SK-N-MC (cell line): ENCODE results near the gene TECPR2.
"Not testable (repeated sequence)": the region's sequence is repeated elsewhere in the genome, so short reads cannot be mapped to it uniquely, and the experiment has no call there.

Source experiments
- DNase-seq: peaks from one replicate; pipeline ENCODE4 v3.0.0-alpha.2; 2011; ENCODE audit warnings: low read depth, low spot score
- H3K27ac ChIP-seq: fragments of 200-600 bp; sonication (generic); 2 replicates; pipeline ENCODE4 v1.5.1; 2016; ENCODE audit warnings: mixed run types
- H3K36me3 ChIP-seq: fragments of 200-600 bp; sonication (generic); 2 replicates; pipeline ENCODE4 v1.6.1; 2017; ENCODE audit warnings: antibody characterized with exemption, low read length, mixed read lengths; ENCODE audit not compliant: insufficient read depth
- H3K4me3 ChIP-seq: fragments of 200-600 bp; sonication (generic); 2 replicates; pipeline ENCODE4 v1.5.1; 2016
- H3K9ac ChIP-seq: fragments of 200-600 bp; sonication (generic); 2 replicates; pipeline ENCODE4 v1.8.0; 2017; ENCODE audit warnings: mixed run types, mixed read lengths; ENCODE audit not compliant: insufficient read length
- H3K9me3 ChIP-seq: fragments of 200-600 bp; sonication (generic); 2 replicates; pipeline ENCODE4 v1.6.1; 2017; ENCODE audit warnings: low read depth, mild to moderate bottlenecking, antibody characterized with exemption, low read length, moderate library complexity, mixed read lengths
- EZH2 ChIP-seq: fragments of 200-600 bp; sonication (generic); IDR thresholded peaks from one replicate; pipeline ENCODE4 v1.6.1; 2017; ENCODE audit warnings: antibody characterized with exemption
- FOXP2 ChIP-seq: optimal IDR thresholded peaks from 2 replicates; pipeline ENCODE3; 2011; ENCODE audit warnings: mild to moderate bottlenecking, moderate library complexity; ENCODE audit not compliant: insufficient read depth; ENCODE audit errors: extremely low read length, control extremely low read depth
- POLR2AphosphoS5 ChIP-seq: IDR thresholded peaks from 2 replicates; pipeline ENCODE4 v1.6.1; 2012; ENCODE audit warnings: mild to moderate bottlenecking, low read depth, low read length, borderline replicate concordance

The TECPR2 gene

GRCh38 chr14:102511538-102511937 is 148.8 kb downstream of the TECPR2 start:
- TF ChIP-seq FOXP2 (no peak), EZH2 (no peak), POLR2AphosphoS5 (no peak)
- Histone ChIP-seq H3K9me3 (no peaks in the 10 kb centered on the region), H3K27ac (no peak overlapping the region), H3K36me3 (peaks cover 5% of the 10 kb centered on the region; the same call in 1 of the 2 replicates), H3K9ac (no peak overlapping the region), H3K4me3 (no peak overlapping the region)
- DNase-seq: no peak

- Histone ChIP-seq H3K9ac (no peak overlapping the region), H3K27ac (no peak overlapping the region)
Observed at GRCh38 chr14:102512793-102513300, 150.1 kb downstream of the TECPR2 start.

GRCh38 chr14:102513899-102514772 is 151.4 kb downstream of the TECPR2 start:
- no peaks in the 10 kb centered on the region for H3K36me3 ChIP-seq
- DNase-seq: no peak
- TF ChIP-seq EZH2 (no peak), FOXP2 (no peak), POLR2AphosphoS5 (no peak)
- no peak overlapping the region for H3K27ac ChIP-seq
- no peaks in the 10 kb centered on the region for H3K9me3 ChIP-seq
- no peak overlapping the region for H3K4me3 ChIP-seq
- no peak overlapping the region for H3K9ac ChIP-seq

More at GRCh38 chr14:102512793-102513300, 150.1 kb downstream of the TECPR2 start:
- peaks cover 3% of the 10 kb centered on the region; the same call in 1 of the 2 replicates for H3K36me3 ChIP-seq
- no peaks in the 10 kb centered on the region for H3K9me3 ChIP-seq
- H3K4me3 ChIP-seq: no peak overlapping the region
- TF ChIP-seq FOXP2 (no peak), POLR2AphosphoS5 (no peak), EZH2 (no peak)
- DNase-seq: no peak

GRCh38 chr14:102514987-102515733 is 152.4 kb downstream of the TECPR2 start:
- no peaks in the 10 kb centered on the region for H3K36me3 ChIP-seq
- no peak overlapping the region for H3K9ac ChIP-seq
- no peak overlapping the region for H3K4me3 ChIP-seq
- no peaks in the 10 kb centered on the region for H3K9me3 ChIP-seq
- no peak for TF ChIP-seq FOXP2
- no peak for DNase-seq
- no peak overlapping the region for H3K27ac ChIP-seq

- Histone ChIP-seq H3K27ac (no peak overlapping the region), H3K9me3 (no peaks in the 10 kb centered on the region), H3K9ac (no peak overlapping the region), H3K36me3 (no peaks in the 10 kb centered on the region), H3K4me3 (0 out of 2 replicates have a peak overlapping the region, but pooled peaks have one; percentile 30)
- no peak for TF ChIP-seq FOXP2
- no peak for TF ChIP-seq EZH2
- no peak for TF ChIP-seq POLR2AphosphoS5
- no peak for DNase-seq
Observed at GRCh38 chr14:102516531-102517391, 154.0 kb downstream of the TECPR2 start.

- no peak overlapping the region for H3K9ac ChIP-seq
- no peaks in the 10 kb centered on the region for H3K36me3 ChIP-seq
- TF ChIP-seq POLR2AphosphoS5: no peak
- no peak for TF ChIP-seq EZH2
- TF ChIP-seq FOXP2: no peak
- no peak overlapping the region for H3K27ac ChIP-seq
- H3K9me3 ChIP-seq: no peaks in the 10 kb centered on the region
- no peak for DNase-seq
- no peak overlapping the region for H3K4me3 ChIP-seq
Observed at GRCh38 chr14:102517392-102518062, 154.8 kb downstream of the TECPR2 start.

- H3K9me3 ChIP-seq: no peaks in the 10 kb centered on the region
- H3K4me3 ChIP-seq: no peak overlapping the region
- DNase-seq: no peak
- peak overlapping the region; percentile 1 for H3K27ac ChIP-seq
- TF ChIP-seq POLR2AphosphoS5 (no peak), FOXP2 (no peak), EZH2 (no peak)
- no peak overlapping the region for H3K9ac ChIP-seq
- no peaks in the 10 kb centered on the region for H3K36me3 ChIP-seq
Observed at GRCh38 chr14:102518063-102518648, 155.4 kb downstream of the TECPR2 start.

- not testable (repeated sequence) for H3K27ac ChIP-seq, H3K9ac ChIP-seq, DNase-seq, H3K9me3 ChIP-seq, H3K4me3 ChIP-seq, H3K36me3 ChIP-seq
Observed at GRCh38 chr14:102519709-102520108, 157.0 kb downstream of the TECPR2 start.
